HEK293 (cell line): Measurements from ENCODE around the gene IL11RA.

ENCODE experiments used
- EGR2 ChIP-seq: fragments of 450-650 bp; formaldehyde crosslinking; IDR thresholded peaks from 2 replicates; pipeline ENCODE4 v1.5.1; 2016; ENCODE audit warnings: low read depth, missing biosample characterization, missing genetic modification characterization
- KLF16 ChIP-seq: fragments of 450-650 bp; formaldehyde crosslinking; IDR thresholded peaks from 2 replicates; pipeline ENCODE4 v1.5.1; 2017; ENCODE audit warnings: missing biosample characterization, missing genetic modification characterization
- MEIS1 ChIP-seq: sonication (generic); formaldehyde crosslinking; IDR thresholded peaks from 2 replicates; pipeline ENCODE4 v1.8.1; 2022; ENCODE audit warnings: missing genetic modification reagents, mild to moderate bottlenecking, borderline replicate concordance
- SCRT2 ChIP-seq: fragments of 450-650 bp; formaldehyde crosslinking; IDR thresholded peaks from 2 replicates; pipeline ENCODE4 v1.5.1; 2016; ENCODE audit warnings: missing biosample characterization, missing genetic modification characterization
- SP3 ChIP-seq: fragments of 450-650 bp; formaldehyde crosslinking; IDR thresholded peaks from 2 replicates; pipeline ENCODE4 v1.5.1; 2016; ENCODE audit warnings: missing biosample characterization, missing genetic modification characterization
- SP7 ChIP-seq: fragments of 450-650 bp; formaldehyde crosslinking; IDR thresholded peaks from 2 replicates; pipeline ENCODE4 v1.5.1; 2016; ENCODE audit warnings: missing biosample characterization, missing genetic modification characterization
- TRIM28 ChIP-seq: IDR thresholded peaks from 2 replicates; pipeline ENCODE4 v1.6.1; 2011; ENCODE audit warnings: low read length, control low read depth, borderline replicate concordance
- WT1 ChIP-seq: fragments of 450-650 bp; formaldehyde crosslinking; IDR thresholded peaks from 2 replicates; pipeline ENCODE4 v1.5.1; 2016; ENCODE audit warnings: missing biosample characterization, missing genetic modification characterization
- ZBTB11 ChIP-seq: fragments of 450-650 bp; formaldehyde crosslinking; conservative IDR thresholded peaks from 2 replicates; pipeline ENCODE4 v1.5.1; 2016; ENCODE audit warnings: low read depth, missing biosample characterization, missing genetic modification characterization
- ZBTB49 ChIP-seq: fragments of 450-650 bp; formaldehyde crosslinking; IDR thresholded peaks from 2 replicates; pipeline ENCODE4 v1.5.1; 2016; ENCODE audit warnings: missing biosample characterization, missing genetic modification characterization, low read depth
- ZNF133 ChIP-seq: fragments of 450-650 bp; formaldehyde crosslinking; IDR thresholded peaks from 2 replicates; pipeline ENCODE4 v1.5.1; 2016; ENCODE audit warnings: missing biosample characterization, missing genetic modification characterization
- ZNF155 ChIP-seq: fragments of 450-650 bp; formaldehyde crosslinking; IDR thresholded peaks from 2 replicates; pipeline ENCODE4 v1.5.1; 2016; ENCODE audit warnings: missing biosample characterization, missing genetic modification characterization
- ZNF169 ChIP-seq: fragments of 450-650 bp; formaldehyde crosslinking; IDR thresholded peaks from 2 replicates; pipeline ENCODE4 v1.5.1; 2016; ENCODE audit warnings: missing biosample characterization, missing genetic modification characterization
- ZNF18 ChIP-seq: fragments of 450-650 bp; formaldehyde crosslinking; IDR thresholded peaks from 2 replicates; pipeline ENCODE4 v1.5.1; 2016; ENCODE audit warnings: missing biosample characterization, missing genetic modification characterization
- ZNF266 ChIP-seq: fragments of 450-650 bp; formaldehyde crosslinking; IDR thresholded peaks from 2 replicates; pipeline ENCODE4 v1.5.1; 2016; ENCODE audit warnings: missing biosample characterization, missing genetic modification characterization, low read depth
- ZNF350 ChIP-seq: fragments of 450-650 bp; formaldehyde crosslinking; IDR thresholded peaks from 2 replicates; pipeline ENCODE4 v1.5.0; 2017; ENCODE audit warnings: missing biosample characterization, mild to moderate bottlenecking, missing genetic modification characterization
- ZNF473 ChIP-seq: fragments of 450-650 bp; formaldehyde crosslinking; IDR thresholded peaks from 2 replicates; pipeline ENCODE4 v1.5.1; 2017; ENCODE audit warnings: missing biosample characterization, missing genetic modification characterization
- ZNF521 ChIP-seq: fragments of 450-650 bp; formaldehyde crosslinking; IDR thresholded peaks from 2 replicates; pipeline ENCODE4 v1.5.1; 2017; ENCODE audit warnings: missing biosample characterization, mild to moderate bottlenecking, missing genetic modification characterization
- ZNF544 ChIP-seq: fragments of 450-650 bp; formaldehyde crosslinking; IDR thresholded peaks from 2 replicates; pipeline ENCODE4 v1.5.0; 2017; ENCODE audit warnings: missing biosample characterization, missing genetic modification characterization
- ZNF621 ChIP-seq: fragments of 450-650 bp; formaldehyde crosslinking; IDR thresholded peaks from 2 replicates; pipeline ENCODE4 v1.5.1; 2017; ENCODE audit warnings: missing biosample characterization, missing genetic modification characterization
- ZNF629 ChIP-seq: fragments of 450-650 bp; formaldehyde crosslinking; IDR thresholded peaks from 2 replicates; pipeline ENCODE4 v1.5.1; 2017; ENCODE audit warnings: missing biosample characterization, missing genetic modification characterization
- ZNF654 ChIP-seq: fragments of 450-650 bp; formaldehyde crosslinking; IDR thresholded peaks from 2 replicates; pipeline ENCODE4 v1.5.1; 2016; ENCODE audit warnings: low read depth, missing biosample characterization, missing genetic modification characterization
- ZNF660 ChIP-seq: fragments of 450-650 bp; IDR thresholded peaks from 2 replicates; pipeline ENCODE4 v1.5.1; 2018; ENCODE audit warnings: missing biosample characterization, mild to moderate bottlenecking, missing genetic modification characterization
- ZNF704 ChIP-seq: fragments of 450-650 bp; formaldehyde crosslinking; IDR thresholded peaks from 2 replicates; pipeline ENCODE4 v1.5.1; 2016; ENCODE audit warnings: missing biosample characterization, missing genetic modification characterization
- ZNF76 ChIP-seq: fragments of 450-650 bp; formaldehyde crosslinking; IDR thresholded peaks from 2 replicates; pipeline ENCODE4; 2016; ENCODE audit warnings: low read depth, missing biosample characterization, missing genetic modification characterization, borderline replicate concordance
- ZNF768 ChIP-seq: fragments of 450-650 bp; formaldehyde crosslinking; IDR thresholded peaks from 2 replicates; pipeline ENCODE4 v1.5.1; 2018; ENCODE audit warnings: missing biosample characterization, mild to moderate bottlenecking, missing genetic modification characterization
- ZNF776 ChIP-seq: fragments of 450-650 bp; formaldehyde crosslinking; IDR thresholded peaks from 2 replicates; pipeline ENCODE4 v1.5.0; 2017; ENCODE audit warnings: missing biosample characterization, missing genetic modification characterization, borderline replicate concordance
- TF ChIP-seq, protein P1 (sequence below): fragments of 450-650 bp; formaldehyde crosslinking; IDR thresholded peaks from 2 replicates; pipeline ENCODE4 v1.5.1; 2017; ENCODE audit warnings: missing biosample characterization, missing genetic modification characterization
- TF ChIP-seq, protein P2 (sequence below): fragments of 450-650 bp; formaldehyde crosslinking; IDR thresholded peaks from 2 replicates; pipeline ENCODE4 v1.5.1; 2016; ENCODE audit warnings: missing biosample characterization, missing genetic modification characterization, borderline replicate concordance

The IL11RA gene

GRCh38 chr9:34646211-34647083, 5.5 kb upstream of the IL11RA start, which contains the start of gene GALT (continued):
- TF ChIP-seq ZNF768 (tag by site-specific recombination) (no peak), SP3 (tag by site-specific recombination) (peak; percentile 65), ZNF266 (tag by site-specific recombination) (no peak), ZNF704 (tag by site-specific recombination) (no peak), KLF16 (tag by site-specific recombination) (peak; percentile 66), ZBTB11 (tag by site-specific recombination) (peak; percentile 41; the same call in 1 of the 2 replicates), ZNF776 (no peak), ZNF629 (0 out of 2 replicates have a peak, but pooled peaks have one; percentile 52), ZNF544 (tag by site-specific recombination) (no peak), ZNF654 (tag by site-specific recombination) (no peak), ZNF76 (tag by site-specific recombination) (peak; percentile 46; the same call in 1 of the 2 replicates), ZNF521 (tag by site-specific recombination) (no peak), ZNF169 (tag by site-specific recombination) (no peak), ZBTB49 (tag by site-specific recombination) (no peak), ZNF133 (tag by site-specific recombination) (no peak), EGR2 (tag by site-specific recombination) (no peak), SP7 (tag by site-specific recombination) (peak; percentile 75), ZNF155 (tag by site-specific recombination) (no peak), MEIS1 (CRISPR knock-in tag) (no peak), ZNF473 (no peak), ZNF350 (tag by site-specific recombination) (no peak), ZNF18 (tag by site-specific recombination) (no peak), SCRT2 (tag by site-specific recombination) (no peak), ZNF660 (no peak; the same call in none of the 2 replicates), ZNF621 (tag by site-specific recombination) (no peak), WT1 (tag by site-specific recombination) (0 out of 2 replicates have a peak, but pooled peaks have one; percentile 22), TRIM28 (peak; percentile 38; the same call in 1 of the 2 replicates)
- TF ChIP-seq, protein P1, sequence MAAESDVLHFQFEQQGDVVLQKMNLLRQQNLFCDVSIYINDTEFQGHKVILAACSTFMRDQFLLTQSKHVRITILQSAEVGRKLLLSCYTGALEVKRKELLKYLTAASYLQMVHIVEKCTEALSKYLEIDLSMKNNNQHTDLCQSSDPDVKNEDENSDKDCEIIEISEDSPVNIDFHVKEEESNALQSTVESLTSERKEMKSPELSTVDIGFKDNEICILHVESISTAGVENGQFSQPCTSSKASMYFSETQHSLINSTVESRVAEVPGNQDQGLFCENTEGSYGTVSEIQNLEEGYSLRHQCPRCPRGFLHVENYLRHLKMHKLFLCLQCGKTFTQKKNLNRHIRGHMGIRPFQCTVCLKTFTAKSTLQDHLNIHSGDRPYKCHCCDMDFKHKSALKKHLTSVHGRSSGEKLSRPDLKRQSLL, result peak; percentile 56; the same call in 1 of the 2 replicates
- TF ChIP-seq, protein P2, sequence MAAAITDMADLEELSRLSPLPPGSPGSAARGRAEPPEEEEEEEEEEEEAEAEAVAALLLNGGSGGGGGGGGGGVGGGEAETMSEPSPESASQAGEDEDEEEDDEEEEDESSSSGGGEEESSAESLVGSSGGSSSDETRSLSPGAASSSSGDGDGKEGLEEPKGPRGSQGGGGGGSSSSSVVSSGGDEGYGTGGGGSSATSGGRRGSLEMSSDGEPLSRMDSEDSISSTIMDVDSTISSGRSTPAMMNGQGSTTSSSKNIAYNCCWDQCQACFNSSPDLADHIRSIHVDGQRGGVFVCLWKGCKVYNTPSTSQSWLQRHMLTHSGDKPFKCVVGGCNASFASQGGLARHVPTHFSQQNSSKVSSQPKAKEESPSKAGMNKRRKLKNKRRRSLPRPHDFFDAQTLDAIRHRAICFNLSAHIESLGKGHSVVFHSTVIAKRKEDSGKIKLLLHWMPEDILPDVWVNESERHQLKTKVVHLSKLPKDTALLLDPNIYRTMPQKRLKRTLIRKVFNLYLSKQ (tag by site-specific recombination), result no peak
